Vagina (tissue), 2 donors: ENCODE results near the gene NOSIP. TPM values are rescaled to one million over a fixed set of nuclear protein-coding genes. Genes with fewer than 3 reads are reported as not detected.
A peak's percentile ranks its signal among the peaks of the same experiment; 100 is the strongest.

Experiments
- DNase-seq, 2 donors: peaks; one replicate each; pipeline ENCODE4 v3.0.0-alpha.2; 2017; ENCODE audit errors: extremely low spot score in 2 of 2
- H3K27ac ChIP-seq: fragments of 200-600 bp; sonication (generic); one replicate; pipeline ENCODE4 v1.5.1; 2019
- H3K27me3 ChIP-seq: fragments of 200-600 bp; sonication (generic); one replicate; pipeline ENCODE4 v1.5.1; 2019
- H3K36me3 ChIP-seq, 2 donors: fragments of 200-600 bp; sonication (generic); one replicate each; pipeline ENCODE4 v1.5.1; 2017 to 2019
- H3K4me1 ChIP-seq: fragments of 200-600 bp; sonication (generic); one replicate; pipeline ENCODE4 v1.5.1; 2019
- H3K4me3 ChIP-seq, 2 donors: fragments of 200-600 bp; sonication (generic); 1 replicate in 1 of 2; 2 replicates in 1 of 2; pipeline ENCODE4 v1.5.1; 2016 to 2019
- H3K9me3 ChIP-seq: fragments of 200-600 bp; sonication (generic); one replicate; pipeline ENCODE4 v1.5.1; 2019
- CTCF ChIP-seq, 3 experiments: fragments of 450-650 bp in 2 of 3; fragments of 200-600 bp in 1 of 3; sonication (generic) in 1 of 3; IDR thresholded peaks; one replicate each; pipeline ENCODE4 v1.5.1; 2017 to 2019; ENCODE audit warnings: antibody characterized with exemption in 3 of 3, mild to moderate bottlenecking in 2 of 3, moderate library complexity in 2 of 3
- POLR2A ChIP-seq, 2 donors: fragments of 450-650 bp; IDR thresholded peaks; one replicate each; pipeline ENCODE4 v1.6.1; 2017; ENCODE audit warnings: antibody characterized with exemption in 2 of 2, mild to moderate bottlenecking in 2 of 2, moderate library complexity in 2 of 2
- POLR2AphosphoS5 ChIP-seq, 2 donors: sonication (generic); formaldehyde crosslinking; IDR thresholded peaks; one replicate each; pipeline ENCODE4 v1.9.0; 2017; ENCODE audit warnings: antibody characterized with exemption in 2 of 2, mild to moderate bottlenecking in 2 of 2, low read depth in 1 of 2; ENCODE audit not compliant: insufficient read depth in 1 of 2
- intact Hi-C: fragments of 100-400 bp; cut with DNase I; formaldehyde crosslinking; loops from one replicate; pipeline ENCODE4 v1.15.1; 2023
- total RNA-seq: library from RNA; depleted of rRNA; stranded (reverse); fragments of >200 nt; gene quantifications from one replicate; pipeline ENCODE4 v1.2.3, GENCODE V29; 2016

The NOSIP gene
- total RNA-seq, 1 donor from 2014 or later, result 72.2 TPM

- TF ChIP-seq POLR2A (IDR thresholded peaks at IDR 0.05) (no peak), POLR2AphosphoS5 (IDR thresholded peaks at IDR 0.05; ENCODE audit: insufficient read depth in 1 of 2, low read depth in 1 of 2) (no peak), CTCF (IDR thresholded peaks at IDR 0.05) (no peak)
- Histone ChIP-seq H3K9me3 (no peaks in the 10 kb centered on the region), H3K4me3 (no peak overlapping the region), H3K27me3 (no peaks in the 10 kb centered on the region), H3K36me3 (no peaks in the 10 kb centered on the region), H3K4me1 (peaks cover 6% of the 10 kb centered on the region), H3K27ac (no peak overlapping the region)
- no peak for DNase-seq
- intact Hi-C loops, result no loop called here
Observed at GRCh38 chr19:49524812-49525455, 55.4 kb downstream of the NOSIP start.

GRCh38 chr19:49520705-49521319 is 59.5 kb downstream of the NOSIP start:
- Histone ChIP-seq H3K9me3 (no peaks in the 10 kb centered on the region), H3K27me3 (no peaks in the 10 kb centered on the region), H3K4me1 (peaks cover 5% of the 10 kb centered on the region), H3K27ac (no peak overlapping the region), H3K4me3 (no peak overlapping the region), H3K36me3 (peaks cover 5% of the 10 kb centered on the region in 2 donors)
- no peak for TF ChIP-seq CTCF (IDR thresholded peaks at IDR 0.05)
- TF ChIP-seq POLR2A (IDR thresholded peaks at IDR 0.05), result no peak
- DNase-seq, result no peak
- intact Hi-C loops, result no loop called here

- Histone ChIP-seq H3K4me3 (no peak overlapping the region), H3K36me3 (peaks cover 5% of the 10 kb centered on the region in 2 donors), H3K27me3 (no peaks in the 10 kb centered on the region), H3K27ac (no peak overlapping the region), H3K4me1 (peaks cover 18% of the 10 kb centered on the region), H3K9me3 (no peaks in the 10 kb centered on the region)
- TF ChIP-seq CTCF (IDR thresholded peaks at IDR 0.05), result no peak
- TF ChIP-seq POLR2A (IDR thresholded peaks at IDR 0.05), result no peak
- no peak for TF ChIP-seq POLR2AphosphoS5 (IDR thresholded peaks at IDR 0.05; ENCODE audit: insufficient read depth in 1 of 2, low read depth in 1 of 2)
- no peak for DNase-seq
- intact Hi-C loops, result no loop called here
Observed at GRCh38 chr19:49518033-49518432, 62.3 kb downstream of the NOSIP start.

- peaks cover 35% of the 10 kb centered on the region for H3K4me1 ChIP-seq
- DNase-seq, result no peak
- no peaks in the 10 kb centered on the region for H3K9me3 ChIP-seq
- intact Hi-C loops, result no loop called here
- TF ChIP-seq POLR2A (IDR thresholded peaks at IDR 0.05), result no peak
- no peak for TF ChIP-seq POLR2AphosphoS5 (IDR thresholded peaks at IDR 0.05; ENCODE audit: insufficient read depth in 1 of 2, low read depth in 1 of 2)
- TF ChIP-seq CTCF (IDR thresholded peaks at IDR 0.05), result no peak
- H3K4me3 ChIP-seq, result no peak overlapping the region
- H3K27me3 ChIP-seq, result no peaks in the 10 kb centered on the region
- peaks cover 5% of the 10 kb centered on the region in 2 donors for H3K36me3 ChIP-seq
- H3K27ac ChIP-seq, result no peak overlapping the region
Observed at GRCh38 chr19:49515767-49516166, 64.6 kb downstream of the NOSIP start.

- Histone ChIP-seq H3K27me3 (no peaks in the 10 kb centered on the region), H3K9me3 (no peaks in the 10 kb centered on the region), H3K4me1 (peaks cover 35% of the 10 kb centered on the region), H3K36me3 (peaks cover 5% of the 10 kb centered on the region in 2 donors), H3K4me3 (peak overlapping the region; percentile 73 to 74), H3K27ac (peak overlapping the region; percentile 95)
- TF ChIP-seq POLR2A (IDR thresholded peaks at IDR 0.05) (no peak), POLR2AphosphoS5 (IDR thresholded peaks at IDR 0.05; ENCODE audit: insufficient read depth in 1 of 2, low read depth in 1 of 2) (no peak), CTCF (IDR thresholded peaks at IDR 0.05) (no peak)
- intact Hi-C loops, result no loop called here
- DNase-seq, result no peak
Observed at GRCh38 chr19:49514151-49514550, 66.2 kb downstream of the NOSIP start.
